Mesothelial cell of epicardium (in vitro differentiated cells): Measurements from ENCODE around the gene PPP1R7. TPM values are rescaled to one million over a fixed set of nuclear protein-coding genes. Genes with fewer than 3 reads are reported as not detected.
A peak's percentile ranks its signal among the peaks of the same experiment; 100 is the strongest.

Experiments
- DNase-seq, 2 experiments: peaks; one replicate each; pipeline ENCODE4 v3.0.0; 2021; ENCODE audit warnings: low spot score in 2 of 2; ENCODE audit not compliant: unreplicated experiment in 2 of 2
- H3K27ac Mint-ChIP-seq: 2 replicates; pipeline ENCODE4 v1.8.0; 2021; ENCODE audit warnings: mixed read lengths
- H3K27me3 Mint-ChIP-seq: 2 replicates; pipeline ENCODE4 v1.8.0; 2021; ENCODE audit warnings: low read depth, mixed read lengths
- H3K36me3 Mint-ChIP-seq: 2 replicates; pipeline ENCODE4 v1.8.0; 2021; ENCODE audit warnings: mixed read lengths
- H3K4me1 Mint-ChIP-seq: 2 replicates; pipeline ENCODE4 v1.8.0; 2021; ENCODE audit warnings: mixed read lengths
- H3K4me3 Mint-ChIP-seq: 2 replicates; pipeline ENCODE4 v1.8.0; 2021; ENCODE audit warnings: mild to moderate bottlenecking, moderate library complexity, mixed read lengths
- H3K9me3 Mint-ChIP-seq: 2 replicates; pipeline ENCODE4 v1.8.0; 2021; ENCODE audit warnings: mixed read lengths
- total RNA-seq: library from RNA; stranded (reverse); gene quantifications from 3 replicates; pipeline ENCODE4 v1.2.1, GENCODE V29; 2021
- TF ChIP-seq, protein P1 (sequence below): fragments of 200-600 bp; sonication (generic); IDR thresholded peaks from one replicate; pipeline ENCODE4 v1.5.0; 2021; ENCODE audit warnings: antibody characterized with exemption; ENCODE audit not compliant: unreplicated experiment

PPP1R7 gene
- total RNA-seq, 1 donor from 2014 or later, result 37.3 TPM

DNA sequence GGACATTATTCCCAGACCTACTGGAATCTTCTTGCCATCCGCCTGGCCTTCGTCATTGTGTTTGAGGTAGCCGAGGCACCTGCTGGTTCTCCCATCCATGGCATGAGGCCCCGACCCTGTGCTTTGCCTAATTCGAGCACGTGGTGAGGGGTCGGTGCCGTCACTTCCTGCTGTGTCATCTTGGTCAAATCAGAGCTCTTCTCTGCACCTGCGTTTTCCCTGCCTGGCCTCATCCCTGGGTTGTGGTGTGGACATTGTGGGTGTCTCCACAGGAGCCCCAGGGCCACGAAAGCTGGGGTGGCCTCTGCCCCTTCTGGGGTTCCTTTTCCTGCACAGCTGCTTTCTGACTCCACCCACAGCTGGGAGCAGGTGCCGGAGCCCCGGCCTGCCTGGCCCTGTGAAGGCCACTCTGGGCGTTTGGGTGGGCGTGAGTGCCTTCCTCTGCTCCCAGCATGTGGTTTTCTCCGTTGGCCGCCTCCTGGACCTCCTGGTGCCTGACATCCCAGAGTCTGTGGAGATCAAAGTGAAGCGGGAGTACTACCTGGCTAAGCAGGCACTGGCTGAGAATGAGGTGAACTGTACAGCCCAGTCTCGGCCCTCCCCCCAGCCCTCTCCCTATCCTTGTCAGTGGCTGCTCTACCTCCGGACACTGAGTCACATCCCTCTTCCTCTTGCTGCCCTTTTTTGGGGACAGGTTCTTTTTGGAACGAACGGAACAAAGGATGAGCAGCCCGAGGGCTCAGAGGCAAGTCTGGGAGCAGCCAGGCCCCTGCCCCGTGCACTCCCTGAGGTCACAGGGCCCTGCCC lies 73.1 kb downstream of the PPP1R7 start:
- H3K4me1 Mint-ChIP-seq, result peaks cover 25% of the 10 kb centered on the region
- no peak overlapping the region for H3K27ac Mint-ChIP-seq
- no peaks in the 10 kb centered on the region for H3K27me3 Mint-ChIP-seq
- H3K36me3 Mint-ChIP-seq, result peaks cover 15% of the 10 kb centered on the region
- TF ChIP-seq, protein P1, sequence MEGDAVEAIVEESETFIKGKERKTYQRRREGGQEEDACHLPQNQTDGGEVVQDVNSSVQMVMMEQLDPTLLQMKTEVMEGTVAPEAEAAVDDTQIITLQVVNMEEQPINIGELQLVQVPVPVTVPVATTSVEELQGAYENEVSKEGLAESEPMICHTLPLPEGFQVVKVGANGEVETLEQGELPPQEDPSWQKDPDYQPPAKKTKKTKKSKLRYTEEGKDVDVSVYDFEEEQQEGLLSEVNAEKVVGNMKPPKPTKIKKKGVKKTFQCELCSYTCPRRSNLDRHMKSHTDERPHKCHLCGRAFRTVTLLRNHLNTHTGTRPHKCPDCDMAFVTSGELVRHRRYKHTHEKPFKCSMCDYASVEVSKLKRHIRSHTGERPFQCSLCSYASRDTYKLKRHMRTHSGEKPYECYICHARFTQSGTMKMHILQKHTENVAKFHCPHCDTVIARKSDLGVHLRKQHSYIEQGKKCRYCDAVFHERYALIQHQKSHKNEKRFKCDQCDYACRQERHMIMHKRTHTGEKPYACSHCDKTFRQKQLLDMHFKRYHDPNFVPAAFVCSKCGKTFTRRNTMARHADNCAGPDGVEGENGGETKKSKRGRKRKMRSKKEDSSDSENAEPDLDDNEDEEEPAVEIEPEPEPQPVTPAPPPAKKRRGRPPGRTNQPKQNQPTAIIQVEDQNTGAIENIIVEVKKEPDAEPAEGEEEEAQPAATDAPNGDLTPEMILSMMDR, result no peak
- H3K9me3 Mint-ChIP-seq, result no peaks in the 10 kb centered on the region
- DNase-seq, result no peak
- H3K4me3 Mint-ChIP-seq, result no peak overlapping the region

DNA sequence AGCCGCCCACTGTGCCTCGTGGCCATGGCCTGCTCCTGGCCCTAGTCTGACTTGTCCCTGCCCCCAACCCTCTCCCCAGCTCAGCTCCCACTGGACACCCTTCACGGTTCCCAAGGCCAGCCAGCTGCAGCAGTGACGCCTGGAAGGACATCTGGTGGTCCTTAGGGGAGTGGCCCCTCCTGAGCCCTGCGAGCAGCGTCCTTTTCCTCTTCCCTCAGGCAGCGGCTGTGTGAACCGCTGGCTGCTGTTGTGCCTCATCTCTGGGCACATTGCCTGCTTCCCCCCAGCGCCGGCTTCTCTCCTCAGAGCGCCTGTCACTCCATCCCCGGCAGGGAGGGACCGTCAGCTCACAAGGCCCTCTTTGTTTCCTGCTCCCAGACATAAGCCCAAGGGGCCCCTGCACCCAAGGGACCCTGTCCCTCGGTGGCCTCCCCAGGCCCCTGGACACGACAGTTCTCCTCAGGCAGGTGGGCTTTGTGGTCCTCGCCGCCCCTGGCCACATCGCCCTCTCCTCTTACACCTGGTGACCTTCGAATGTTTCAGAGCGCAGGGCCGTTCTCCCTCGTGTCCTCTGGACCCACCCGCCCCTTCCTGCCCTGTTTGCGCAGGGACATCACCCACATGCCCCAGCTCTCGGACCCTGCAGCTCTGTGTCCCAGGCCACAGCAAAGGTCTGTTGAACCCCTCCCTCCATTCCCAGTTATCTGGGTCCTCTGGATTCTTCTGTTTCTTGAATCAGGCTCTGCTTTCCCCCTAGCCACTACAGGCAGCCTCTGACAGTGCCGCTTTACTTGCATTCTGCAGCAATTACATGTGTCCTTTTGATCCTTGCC lies 74.0 kb downstream of the PPP1R7 start:
- Mint-ChIP-seq H3K9me3 (no peaks in the 10 kb centered on the region), H3K4me3 (no peak overlapping the region), H3K4me1 (peaks cover 17% of the 10 kb centered on the region), H3K27ac (peak overlapping the region; percentile 69), H3K27me3 (no peaks in the 10 kb centered on the region), H3K36me3 (peaks cover 18% of the 10 kb centered on the region)
- TF ChIP-seq, protein P1, result no peak
- no peak for DNase-seq

DNA sequence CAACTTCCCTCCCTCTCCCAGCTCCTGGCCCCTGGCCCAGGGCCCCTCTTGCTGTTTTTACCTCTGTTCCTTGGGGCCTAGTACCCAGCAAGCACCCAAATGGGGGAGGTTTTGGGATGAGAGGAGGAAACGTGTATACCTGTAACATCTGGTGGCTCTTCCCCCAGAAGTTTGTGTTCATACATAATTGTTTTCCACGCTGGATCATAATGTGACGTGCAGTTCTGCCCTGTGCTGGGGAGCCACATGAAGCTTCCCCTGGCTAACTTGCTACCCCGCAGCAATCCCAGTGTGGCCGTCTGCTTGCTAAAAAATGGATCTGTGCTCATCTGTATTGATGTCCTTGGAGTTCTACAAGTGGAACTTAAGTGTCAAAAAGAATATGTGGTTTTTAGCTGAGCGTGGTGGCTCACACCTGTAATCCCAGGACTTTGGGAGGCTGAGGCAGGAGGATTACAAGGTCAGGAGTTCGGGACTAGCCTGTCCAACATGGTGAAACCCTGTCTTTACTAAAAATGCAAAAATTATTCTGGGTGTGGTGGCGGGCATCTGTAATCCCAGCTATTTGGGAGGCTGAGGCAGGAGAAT lies 74.7 kb downstream of the PPP1R7 start:
- no peak overlapping the region for H3K4me3 Mint-ChIP-seq
- H3K36me3 Mint-ChIP-seq, result peaks cover 19% of the 10 kb centered on the region
- H3K4me1 Mint-ChIP-seq, result peaks cover 15% of the 10 kb centered on the region
- TF ChIP-seq, protein P1, result no peak
- no peak for DNase-seq
- H3K27ac Mint-ChIP-seq, result peak overlapping the region; percentile 69
- no peaks in the 10 kb centered on the region for H3K9me3 Mint-ChIP-seq
- H3K27me3 Mint-ChIP-seq, result no peaks in the 10 kb centered on the region

DNA sequence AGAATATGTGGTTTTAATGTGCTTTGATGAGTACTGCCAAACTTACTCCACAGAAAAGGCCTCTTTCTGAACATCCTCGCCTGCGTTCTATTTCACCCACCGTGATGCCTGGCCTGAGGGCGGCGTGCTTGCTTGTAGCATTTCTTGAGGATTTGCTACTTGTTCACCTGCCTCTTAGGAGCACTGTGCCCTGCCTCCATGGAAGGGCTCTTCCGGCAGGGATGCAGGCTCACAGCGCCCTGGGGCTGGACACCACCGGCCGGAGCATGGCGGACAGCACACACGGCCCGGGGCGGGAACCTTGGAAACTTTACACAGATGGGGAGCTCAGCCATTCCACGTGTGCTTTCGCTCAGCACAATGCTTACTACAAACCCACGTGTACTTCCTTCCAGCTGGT lies 75.3 kb downstream of the PPP1R7 start:
- H3K9me3 Mint-ChIP-seq, result no peaks in the 10 kb centered on the region
- DNase-seq, result no peak
- TF ChIP-seq, protein P1, result no peak
- no peaks in the 10 kb centered on the region for H3K27me3 Mint-ChIP-seq
- H3K4me3 Mint-ChIP-seq, result no peak overlapping the region
- H3K36me3 Mint-ChIP-seq, result peaks cover 19% of the 10 kb centered on the region
- no peak overlapping the region for H3K27ac Mint-ChIP-seq
- peaks cover 15% of the 10 kb centered on the region for H3K4me1 Mint-ChIP-seq

DNA sequence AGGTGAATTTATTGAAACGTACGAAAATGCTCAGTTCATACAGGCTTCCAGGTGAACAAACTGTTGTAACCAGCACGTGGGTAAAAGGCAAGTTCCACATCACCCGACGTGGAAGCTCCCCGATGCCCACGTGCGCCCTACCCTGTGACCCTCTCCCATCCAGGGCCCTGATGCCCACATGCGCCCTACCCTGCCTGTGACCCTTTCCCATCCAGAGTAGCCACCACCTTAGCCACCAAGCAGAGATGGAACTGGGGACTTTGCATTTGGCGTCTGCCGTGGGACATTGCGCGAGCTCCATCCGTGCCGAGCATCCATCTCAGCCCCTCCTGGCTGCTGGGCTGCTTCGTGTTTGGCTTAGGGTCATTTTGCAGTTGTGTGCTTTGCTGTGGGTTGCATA lies 75.7 kb downstream of the PPP1R7 start:
- Mint-ChIP-seq H3K27me3 (no peaks in the 10 kb centered on the region), H3K4me1 (peaks cover 15% of the 10 kb centered on the region), H3K27ac (no peak overlapping the region), H3K36me3 (peaks cover 19% of the 10 kb centered on the region), H3K4me3 (no peak overlapping the region), H3K9me3 (no peaks in the 10 kb centered on the region)
- TF ChIP-seq, protein P1, result no peak
- DNase-seq, result no peak
